SK-N-MC (cell line): Measurements from ENCODE around the gene GREB1.

Source experiments
- DNase-seq: peaks from one replicate; pipeline ENCODE4 v3.0.0-alpha.2; 2011; ENCODE audit warnings: low read depth, low spot score
- H3K27ac ChIP-seq: fragments of 200-600 bp; sonication (generic); 2 replicates; pipeline ENCODE4 v1.5.1; 2016; ENCODE audit warnings: mixed run types
- H3K36me3 ChIP-seq: fragments of 200-600 bp; sonication (generic); 2 replicates; pipeline ENCODE4 v1.6.1; 2017; ENCODE audit warnings: antibody characterized with exemption, low read length, mixed read lengths; ENCODE audit not compliant: insufficient read depth
- H3K4me3 ChIP-seq: fragments of 200-600 bp; sonication (generic); 2 replicates; pipeline ENCODE4 v1.5.1; 2016
- H3K9ac ChIP-seq: fragments of 200-600 bp; sonication (generic); 2 replicates; pipeline ENCODE4 v1.8.0; 2017; ENCODE audit warnings: mixed run types, mixed read lengths; ENCODE audit not compliant: insufficient read length
- H3K9me3 ChIP-seq: fragments of 200-600 bp; sonication (generic); 2 replicates; pipeline ENCODE4 v1.6.1; 2017; ENCODE audit warnings: low read depth, mild to moderate bottlenecking, antibody characterized with exemption, low read length, moderate library complexity, mixed read lengths
- EZH2 ChIP-seq: fragments of 200-600 bp; sonication (generic); IDR thresholded peaks from one replicate; pipeline ENCODE4 v1.6.1; 2017; ENCODE audit warnings: antibody characterized with exemption
- FOXP2 ChIP-seq: optimal IDR thresholded peaks from 2 replicates; pipeline ENCODE3; 2011; ENCODE audit warnings: mild to moderate bottlenecking, moderate library complexity; ENCODE audit not compliant: insufficient read depth; ENCODE audit errors: extremely low read length, control extremely low read depth
- POLR2AphosphoS5 ChIP-seq: IDR thresholded peaks from 2 replicates; pipeline ENCODE4 v1.6.1; 2012; ENCODE audit warnings: mild to moderate bottlenecking, low read depth, low read length, borderline replicate concordance

The GREB1 gene

GRCh38 chr2:11590193-11590592, 56.3 kb downstream of the GREB1 start:
- no peak for DNase-seq
- no peak overlapping the region for H3K4me3 ChIP-seq
- no peak for TF ChIP-seq FOXP2
- no peak for TF ChIP-seq EZH2
- no peak for TF ChIP-seq POLR2AphosphoS5
- no peaks in the 10 kb centered on the region for H3K36me3 ChIP-seq
- H3K27ac ChIP-seq, result no peak overlapping the region
- H3K9me3 ChIP-seq, result no peaks in the 10 kb centered on the region
- H3K9ac ChIP-seq, result no peak overlapping the region

GRCh38 chr2:11591091-11591490, 57.2 kb downstream of the GREB1 start:
- TF ChIP-seq EZH2 (no peak), FOXP2 (no peak), POLR2AphosphoS5 (no peak)
- DNase-seq, result no peak
- H3K9me3 ChIP-seq, result no peaks in the 10 kb centered on the region
- no peaks in the 10 kb centered on the region for H3K36me3 ChIP-seq
- no peak overlapping the region for H3K27ac ChIP-seq
- H3K9ac ChIP-seq, result no peak overlapping the region
- H3K4me3 ChIP-seq, result no peak overlapping the region

GRCh38 chr2:11592671-11593574, 59.1 kb downstream of the GREB1 start:
- Histone ChIP-seq H3K9me3 (no peaks in the 10 kb centered on the region), H3K4me3 (no peak overlapping the region), H3K36me3 (no peaks in the 10 kb centered on the region), H3K27ac (no peak overlapping the region), H3K9ac (no peak overlapping the region)
- TF ChIP-seq EZH2 (no peak), FOXP2 (no peak), POLR2AphosphoS5 (no peak)
- no peak for DNase-seq

- H3K9ac ChIP-seq, result no peak overlapping the region
- H3K4me3 ChIP-seq, result no peak overlapping the region
- no peak for TF ChIP-seq FOXP2
- no peak for TF ChIP-seq EZH2
- no peak for TF ChIP-seq POLR2AphosphoS5
- H3K9me3 ChIP-seq, result no peaks in the 10 kb centered on the region
- no peak for DNase-seq
- no peaks in the 10 kb centered on the region for H3K36me3 ChIP-seq
- no peak overlapping the region for H3K27ac ChIP-seq
These were observed 63.0 kb downstream of the GREB1 start for GRCh38 chr2:11596801-11597200.

- no peak overlapping the region for H3K4me3 ChIP-seq
- no peak for DNase-seq
- H3K9me3 ChIP-seq, result no peaks in the 10 kb centered on the region
- no peaks in the 10 kb centered on the region for H3K36me3 ChIP-seq
- TF ChIP-seq FOXP2, result no peak
- no peak for TF ChIP-seq EZH2
- no peak for TF ChIP-seq POLR2AphosphoS5
- H3K9ac ChIP-seq, result no peak overlapping the region
- H3K27ac ChIP-seq, result no peak overlapping the region
These were observed 63.8 kb downstream of the GREB1 start for GRCh38 chr2:11597538-11598225.

GRCh38 chr2:11598228-11598731, 64.4 kb downstream of the GREB1 start:
- TF ChIP-seq POLR2AphosphoS5 (no peak), FOXP2 (no peak), EZH2 (no peak)
- Histone ChIP-seq H3K27ac (no peak overlapping the region), H3K4me3 (no peak overlapping the region), H3K9ac (no peak overlapping the region), H3K9me3 (no peaks in the 10 kb centered on the region), H3K36me3 (no peaks in the 10 kb centered on the region)
- no peak for DNase-seq

GRCh38 chr2:11602563-11603204, 68.8 kb downstream of the GREB1 start:
- DNase-seq, result no peak
- Histone ChIP-seq H3K36me3 (no peaks in the 10 kb centered on the region), H3K9me3 (no peaks in the 10 kb centered on the region), H3K27ac (no peak overlapping the region), H3K9ac (no peak overlapping the region), H3K4me3 (no peak overlapping the region)
- TF ChIP-seq EZH2, result no peak
- no peak for TF ChIP-seq FOXP2
- TF ChIP-seq POLR2AphosphoS5, result no peak

GRCh38 chr2:11610624-11611242, 76.9 kb downstream of the GREB1 start:
- TF ChIP-seq POLR2AphosphoS5, result no peak
- TF ChIP-seq FOXP2, result no peak
- TF ChIP-seq EZH2, result no peak
- H3K4me3 ChIP-seq, result no peak overlapping the region
- no peaks in the 10 kb centered on the region for H3K9me3 ChIP-seq
- no peak for DNase-seq
- H3K36me3 ChIP-seq, result no peaks in the 10 kb centered on the region
- H3K27ac ChIP-seq, result no peak overlapping the region
- H3K9ac ChIP-seq, result no peak overlapping the region

- Histone ChIP-seq H3K36me3 (no peaks in the 10 kb centered on the region), H3K9me3 (no peaks in the 10 kb centered on the region), H3K9ac (no peak overlapping the region), H3K27ac (no peak overlapping the region), H3K4me3 (no peak overlapping the region)
- TF ChIP-seq FOXP2 (no peak), EZH2 (no peak), POLR2AphosphoS5 (no peak)
- no peak for DNase-seq
These were observed 77.4 kb downstream of the GREB1 start for GRCh38 chr2:11611251-11611650.
